GM20000 (cell line): ENCODE data around the gene RADIL.

Experiments
- DNase-seq: peaks from one replicate; pipeline ENCODE4 v3.0.0; 2012; ENCODE audit warnings: low spot score
- CTCF ChIP-seq: IDR thresholded peaks from 2 replicates; pipeline ENCODE4 v1.5.1; 2012; ENCODE audit warnings: mild to moderate bottlenecking, control low read depth; ENCODE audit errors: extremely low read depth, missing control alignments

The RADIL gene

GRCh38 chr7:4823441-4824119 lies 59.9 kb downstream of the RADIL start:
- no peak for TF ChIP-seq CTCF
- no peak for DNase-seq

GRCh38 chr7:4822677-4823076 lies 60.8 kb downstream of the RADIL start:
- no peak for TF ChIP-seq CTCF
- DNase-seq = no peak

GRCh38 chr7:4820967-4821471 lies 62.5 kb downstream of the RADIL start:
- TF ChIP-seq CTCF = no peak
- DNase-seq = no peak

- DNase-seq = no peak
- TF ChIP-seq CTCF = no peak
Measured at GRCh38 chr7:4820405-4820966, 63.0 kb downstream of the RADIL start.

- no peak for DNase-seq
- no peak for TF ChIP-seq CTCF
Measured at GRCh38 chr7:4819560-4820404, 63.7 kb downstream of the RADIL start.

GRCh38 chr7:4818000-4818794 lies 65.3 kb downstream of the RADIL start:
- TF ChIP-seq CTCF = no peak
- no peak for DNase-seq
